Neutrophil (primary cell): ENCODE measurements around the gene ZNF185.

ENCODE experiments used
- H3K27ac ChIP-seq: fragments of 200-600 bp; sonication (generic); 2 replicates; pipeline ENCODE4 v1.5.1; 2016; ENCODE audit warnings: mild to moderate bottlenecking, moderate library complexity
- H3K27me3 ChIP-seq: fragments of 200-600 bp; sonication (generic); 2 replicates; pipeline ENCODE4 v1.6.0; 2016; ENCODE audit warnings: mild to moderate bottlenecking
- H3K36me3 ChIP-seq: fragments of 200-600 bp; sonication (generic); 2 replicates; pipeline ENCODE4 v1.5.1; 2017
- H3K4me1 ChIP-seq, 2 experiments: fragments of 200-600 bp in 1 of 2; sonication (generic) in 1 of 2; 1 replicate in 1 of 2; 2 replicates in 1 of 2; pipeline versions ENCODE4 v1.5.1 to v1.6.1; 2013 to 2016; ENCODE audit warnings: low read depth in 1 of 2, low read length in 1 of 2, mild to moderate bottlenecking in 1 of 2, moderate library complexity in 1 of 2; ENCODE audit not compliant: control insufficient read depth in 1 of 2, insufficient read depth in 1 of 2
- H3K4me3 ChIP-seq, 2 experiments: fragments of 200-600 bp in 1 of 2; sonication (generic) in 1 of 2; 1 replicate in 1 of 2; 2 replicates in 1 of 2; pipeline ENCODE4 v1.5.1; 2013 to 2016; ENCODE audit warnings: low read depth in 1 of 2, low read length in 1 of 2, mild to moderate bottlenecking in 1 of 2, moderate library complexity in 1 of 2
- H3K9me3 ChIP-seq: fragments of 200-600 bp; sonication (generic); 2 replicates; pipeline ENCODE4 v1.5.1; 2016
- TF ChIP-seq, protein P1 (sequence below): fragments of 200-600 bp; sonication (generic); IDR thresholded peaks from 2 replicates; pipeline ENCODE4 v1.5.1; 2016; ENCODE audit warnings: antibody characterized with exemption

ZNF185 gene

DNA sequence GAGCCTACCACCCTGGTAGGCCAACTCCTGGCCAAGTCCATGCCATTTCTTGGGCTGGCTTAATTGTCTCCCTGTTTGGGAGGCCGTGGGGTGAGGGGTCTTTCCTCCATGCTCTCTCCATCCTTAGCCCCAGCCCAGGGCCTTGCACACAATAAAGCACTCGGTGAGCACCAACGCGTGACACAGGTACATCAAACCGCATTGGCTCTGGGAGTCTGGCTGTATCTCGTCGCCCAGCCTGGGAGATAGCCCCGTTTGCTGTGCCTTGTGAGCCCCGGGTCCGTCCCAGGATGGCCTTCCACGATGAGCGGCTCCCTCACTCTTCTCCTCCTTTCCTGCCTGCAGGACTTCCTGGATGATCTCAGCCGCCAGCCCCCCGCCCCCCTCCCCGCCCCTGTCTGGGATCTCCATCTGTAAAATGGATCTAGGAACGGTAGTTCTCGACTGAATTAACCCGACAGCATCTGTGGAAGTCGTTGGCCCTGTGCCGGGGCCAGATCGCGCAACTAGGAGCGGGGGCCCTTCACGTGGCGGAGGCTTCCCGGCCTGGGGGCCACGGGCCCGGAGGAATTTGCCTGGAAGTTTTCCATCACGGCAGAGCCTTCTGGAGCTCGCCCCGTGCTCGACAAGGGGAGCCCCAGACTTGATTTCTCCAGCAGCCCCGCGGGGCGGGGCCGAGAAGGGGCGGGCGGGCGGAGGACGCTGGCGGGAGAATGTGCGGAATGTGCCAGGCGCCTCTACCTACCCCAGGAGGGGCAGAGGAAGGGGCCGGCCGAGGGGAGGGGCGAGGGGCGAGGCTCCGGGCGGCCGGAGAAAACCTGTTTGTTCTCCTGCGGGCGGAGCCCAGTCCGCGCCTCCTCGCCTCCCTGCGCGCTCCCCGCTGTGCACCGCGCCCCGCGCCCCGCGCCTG, at the start of gene ZNF185:
Gene ZNF185, plus strand, starts transcription at position 846 of the 910 bp plus-strand sequence. CDS start 16,423 bp downstream, outside the sequence.
- Histone ChIP-seq H3K27me3 (peaks cover 40% of the 10 kb centered on the region), H3K27ac (no peak within 1 kb of the TSS), H3K4me3 (no peak within 1 kb of the TSS), H3K9me3 (no peaks in the 10 kb centered on the region), H3K4me1 (no peaks in the 10 kb centered on the region), H3K36me3 (no peaks in the 10 kb centered on the region)
- TF ChIP-seq, protein P1, sequence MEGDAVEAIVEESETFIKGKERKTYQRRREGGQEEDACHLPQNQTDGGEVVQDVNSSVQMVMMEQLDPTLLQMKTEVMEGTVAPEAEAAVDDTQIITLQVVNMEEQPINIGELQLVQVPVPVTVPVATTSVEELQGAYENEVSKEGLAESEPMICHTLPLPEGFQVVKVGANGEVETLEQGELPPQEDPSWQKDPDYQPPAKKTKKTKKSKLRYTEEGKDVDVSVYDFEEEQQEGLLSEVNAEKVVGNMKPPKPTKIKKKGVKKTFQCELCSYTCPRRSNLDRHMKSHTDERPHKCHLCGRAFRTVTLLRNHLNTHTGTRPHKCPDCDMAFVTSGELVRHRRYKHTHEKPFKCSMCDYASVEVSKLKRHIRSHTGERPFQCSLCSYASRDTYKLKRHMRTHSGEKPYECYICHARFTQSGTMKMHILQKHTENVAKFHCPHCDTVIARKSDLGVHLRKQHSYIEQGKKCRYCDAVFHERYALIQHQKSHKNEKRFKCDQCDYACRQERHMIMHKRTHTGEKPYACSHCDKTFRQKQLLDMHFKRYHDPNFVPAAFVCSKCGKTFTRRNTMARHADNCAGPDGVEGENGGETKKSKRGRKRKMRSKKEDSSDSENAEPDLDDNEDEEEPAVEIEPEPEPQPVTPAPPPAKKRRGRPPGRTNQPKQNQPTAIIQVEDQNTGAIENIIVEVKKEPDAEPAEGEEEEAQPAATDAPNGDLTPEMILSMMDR = no peak

DNA sequence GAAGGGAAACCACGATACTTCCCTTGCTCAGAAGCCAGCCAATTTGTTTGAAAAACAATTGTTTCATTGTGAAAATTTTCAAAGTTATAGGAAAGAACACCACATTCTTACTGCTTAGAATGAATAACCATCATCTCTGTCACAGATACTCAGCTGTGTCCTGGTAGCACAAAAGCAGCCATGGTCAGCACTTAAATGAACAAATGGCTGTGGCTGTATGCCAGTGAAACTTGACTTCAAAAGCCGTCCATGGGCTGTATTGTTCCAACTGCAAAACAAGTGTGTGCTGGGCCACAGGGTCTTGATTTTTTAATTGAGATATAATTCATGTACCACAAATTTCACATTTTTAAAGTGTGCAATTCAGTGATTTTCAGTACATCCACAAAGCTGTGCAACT, 47.4 kb upstream of the ZNF185 start:
- Histone ChIP-seq H3K27ac (no peak overlapping the region), H3K4me3 (no peak overlapping the region), H3K27me3 (no peaks in the 10 kb centered on the region), H3K4me1 (no peaks in the 10 kb centered on the region), H3K9me3 (no peaks in the 10 kb centered on the region), H3K36me3 (peaks cover 5% of the 10 kb centered on the region)
- TF ChIP-seq, protein P1 = no peak

DNA sequence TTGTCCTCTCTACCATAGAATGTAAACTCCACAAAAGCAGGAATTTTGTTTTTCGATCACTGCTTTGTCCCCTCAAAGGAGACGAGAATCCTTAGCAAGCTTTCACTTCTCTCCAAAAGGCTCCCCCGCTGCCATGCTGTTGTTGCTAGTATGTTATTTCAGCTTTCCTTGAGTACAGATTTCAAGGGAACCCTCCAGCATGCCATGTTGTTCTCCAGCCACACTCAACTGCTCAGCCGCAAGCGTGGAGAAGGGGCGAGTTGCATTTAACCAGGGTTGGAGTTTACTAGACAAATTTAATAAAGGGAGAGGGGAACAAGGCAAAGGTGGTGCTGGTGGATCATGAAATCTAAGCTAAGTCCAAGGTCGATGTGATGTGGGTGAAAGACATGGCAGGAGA, 43.9 kb upstream of the ZNF185 start:
- Histone ChIP-seq H3K36me3 (peaks cover 9% of the 10 kb centered on the region), H3K4me1 (no peaks in the 10 kb centered on the region), H3K9me3 (no peaks in the 10 kb centered on the region), H3K27me3 (no peaks in the 10 kb centered on the region), H3K27ac (no peak overlapping the region), H3K4me3 (no peak overlapping the region)
- TF ChIP-seq, protein P1 = no peak

GRCh38 chrX:152861116-152861515, 36.8 kb upstream of the ZNF185 start:
- H3K27ac ChIP-seq = no peak overlapping the region
- H3K27me3 ChIP-seq = no peaks in the 10 kb centered on the region
- H3K36me3 ChIP-seq = peaks cover 14% of the 10 kb centered on the region
- no peaks in the 10 kb centered on the region for H3K9me3 ChIP-seq
- no peaks in the 10 kb centered on the region for H3K4me1 ChIP-seq
- H3K4me3 ChIP-seq = no peak overlapping the region
- TF ChIP-seq, protein P1 = no peak

- Histone ChIP-seq H3K9me3 (no peaks in the 10 kb centered on the region), H3K27me3 (no peaks in the 10 kb centered on the region), H3K36me3 (peaks cover 17% of the 10 kb centered on the region), H3K4me1 (no peaks in the 10 kb centered on the region), H3K4me3 (no peak overlapping the region), H3K27ac (no peak overlapping the region)
- TF ChIP-seq, protein P1 = no peak
Observed at GRCh38 chrX:152861826-152862225, 36.0 kb upstream of the ZNF185 start.
